Fibroblast of pulmonary artery (primary cell): Measurements from ENCODE around the gene ASB9.
A peak's percentile ranks its signal among the peaks of the same experiment; 100 is the strongest.
"Not testable (repeated sequence)": the region's sequence is repeated elsewhere in the genome, so short reads cannot be mapped to it uniquely, and the experiment has no call there.

Experiments used
- DNase-seq: peaks from one replicate; pipeline ENCODE4 v3.0.0-alpha.2; 2010; ENCODE audit warnings: low read depth
- H3K4me3 ChIP-seq: replicated peaks from 2 replicates; pipeline ENCODE4 v1.5.1; 2011; ENCODE audit warnings: low read depth, mild to moderate bottlenecking, control low read depth, low read length, moderate library complexity
- CTCF ChIP-seq: IDR thresholded peaks from 2 replicates; pipeline ENCODE4 v1.5.1; 2011; ENCODE audit warnings: mild to moderate bottlenecking, control low read depth, low read length, inconsistent platforms; ENCODE audit errors: missing control alignments

ASB9 gene

GRCh38 chrX:15277604-15278003, 7.7 kb upstream of the ASB9 start:
- TF ChIP-seq CTCF = no peak
- no peak for DNase-seq
- no peak overlapping the region for H3K4me3 ChIP-seq

GRCh38 chrX:15274946-15275345, 5.1 kb upstream of the ASB9 start:
- no peak overlapping the region for H3K4me3 ChIP-seq
- no peak for DNase-seq
- TF ChIP-seq CTCF = no peak

GRCh38 chrX:15273275-15273674, 3.4 kb upstream of the ASB9 start:
- not testable (repeated sequence) for H3K4me3 ChIP-seq, DNase-seq

GRCh38 chrX:15271757-15272156, 1.9 kb upstream of the ASB9 start:
- H3K4me3 ChIP-seq = no peak overlapping the region
- no peak for TF ChIP-seq CTCF
- DNase-seq = no peak

- TF ChIP-seq CTCF = no peak
- DNase-seq = no peak
- H3K4me3 ChIP-seq = no peak overlapping the region
Measured at GRCh38 chrX:15269120-15269519, 763 bp downstream of the ASB9 start.

- H3K4me3 ChIP-seq = no peak overlapping the region
- DNase-seq = no peak
- no peak for TF ChIP-seq CTCF
Measured at GRCh38 chrX:15254852-15255251, 15.0 kb downstream of the ASB9 start.

- no peak for TF ChIP-seq CTCF
- peak; percentile 27 for DNase-seq
- no peak overlapping the region for H3K4me3 ChIP-seq
Measured at GRCh38 chrX:15245896-15246295, 24.0 kb downstream of the ASB9 start.

GRCh38 chrX:15244421-15244820, 25.5 kb downstream of the ASB9 start:
- H3K4me3 ChIP-seq = no peak overlapping the region
- TF ChIP-seq CTCF = no peak
- no peak for DNase-seq
